Hypothalamus (tissue), 51 donors: ENCODE results near the gene ZNF330.
A peak's percentile ranks its signal among the peaks of the same experiment; 100 is the strongest.
"Not testable (repeated sequence)": the region's sequence is repeated elsewhere in the genome, so short reads cannot be mapped to it uniquely, and the experiment has no call there.

Source experiments
- DNase-seq, 51 donors: peaks; one replicate each; lab custom pipeline; 2025; lab: John Stamatoyannopoulos, UW

Gene ZNF330

GRCh38 chr4:141220691-141221659, at the start of gene ZNF330:
ZNF330 (plus strand) TSS chr4:141220895; CDS start chr4:141222372, 1,477 bp downstream.
- peak; percentile 57 to 96 (median 86) for DNase-seq

- DNase-seq: no peak
Measured at GRCh38 chr4:141174457-141174856, 46.2 kb upstream of the ZNF330 start.

GRCh38 chr4:141177171-141177570, 43.5 kb upstream of the ZNF330 start:
- no peak for DNase-seq

GRCh38 chr4:141179474-141180373, 41.0 kb upstream of the ZNF330 start:
- DNase-seq: no peak

- DNase-seq: no peak
Measured at GRCh38 chr4:141180991-141181761, 39.5 kb upstream of the ZNF330 start.

- DNase-seq: not testable (repeated sequence)
Measured at GRCh38 chr4:141183491-141183890, 37.2 kb upstream of the ZNF330 start.

GRCh38 chr4:141192564-141192963, 28.1 kb upstream of the ZNF330 start:
- no peak for DNase-seq

- no peak for DNase-seq
Measured at GRCh38 chr4:141193516-141194034, 27.1 kb upstream of the ZNF330 start.

- DNase-seq: no peak
Measured at GRCh38 chr4:141195095-141195707, 25.5 kb upstream of the ZNF330 start.

- DNase-seq: no peak
Measured at GRCh38 chr4:141196227-141196933, 24.3 kb upstream of the ZNF330 start.

GRCh38 chr4:141207961-141208360, 12.7 kb upstream of the ZNF330 start:
- no peak for DNase-seq

GRCh38 chr4:141210168-141210567, 10.5 kb upstream of the ZNF330 start:
- DNase-seq: no peak

GRCh38 chr4:141213550-141213991, 7.1 kb upstream of the ZNF330 start:
- DNase-seq: no peak

GRCh38 chr4:141215030-141215429, 5.7 kb upstream of the ZNF330 start:
- no peak for DNase-seq

GRCh38 chr4:141216002-141216761, 4.5 kb upstream of the ZNF330 start:
- no peak for DNase-seq

GRCh38 chr4:141220271-141220670, 424 bp upstream of the ZNF330 start:
- DNase-seq: no peak

GRCh38 chr4:141223418-141223817, 2.7 kb downstream of the ZNF330 start:
- no peak for DNase-seq

GRCh38 chr4:141227280-141227679, 6.6 kb downstream of the ZNF330 start:
- not testable (repeated sequence) for DNase-seq
